Astrocyte (in vitro differentiated cells and primary cell): Measurements from ENCODE around the gene WNT11. TPM values are rescaled to one million over a fixed set of nuclear protein-coding genes. Genes with fewer than 3 reads are reported as not detected.

Source experiments
- DNase-seq: peaks from one replicate; pipeline ENCODE4 v3.0.0-alpha.2; 2010; ENCODE audit warnings: low read depth
- FAIRE-seq: peaks from 2 replicates; lab custom pipeline; 2011; peaks lifted over from hg19 to GRCh38; lab: Jason Lieb, UNC
- H2AFZ ChIP-seq: 2 replicates; pipeline ENCODE4 v1.6.0; 2012; ENCODE audit warnings: low read depth, low read length, inconsistent platforms
- H3K27ac ChIP-seq: 2 replicates; pipeline ENCODE4 v1.5.1; 2011; ENCODE audit warnings: low read depth, low read length, inconsistent platforms
- H3K27me3 ChIP-seq: 2 replicates; pipeline ENCODE4 v1.6.0; 2011; ENCODE audit warnings: low read length, inconsistent platforms; ENCODE audit not compliant: insufficient read depth
- H3K36me3 ChIP-seq: 2 replicates; pipeline ENCODE4 v1.5.1; 2011; ENCODE audit warnings: low read length, inconsistent platforms; ENCODE audit not compliant: insufficient read depth
- H3K4me1 ChIP-seq: 2 replicates; pipeline ENCODE4 v1.5.1; 2011; ENCODE audit warnings: low read length, inconsistent platforms; ENCODE audit not compliant: insufficient read depth
- H3K4me2 ChIP-seq: 2 replicates; pipeline ENCODE4 v1.6.0; 2012; ENCODE audit warnings: low read length, inconsistent platforms
- H3K4me3 ChIP-seq: 2 replicates; pipeline ENCODE4 v1.5.1; 2011; ENCODE audit warnings: low read depth, mild to moderate bottlenecking, low read length, inconsistent platforms; ENCODE audit not compliant: insufficient read depth
- H3K79me2 ChIP-seq: 2 replicates; pipeline ENCODE4 v1.6.0; 2012; ENCODE audit warnings: mild to moderate bottlenecking, low read length, inconsistent platforms; ENCODE audit not compliant: insufficient read depth
- H3K9ac ChIP-seq: 2 replicates; pipeline ENCODE4 v1.6.0; 2012; ENCODE audit warnings: mild to moderate bottlenecking, low read length, inconsistent platforms
- H3K9me3 ChIP-seq: 2 replicates; pipeline ENCODE4 v1.5.1; 2012; ENCODE audit warnings: low read depth, mild to moderate bottlenecking, low read length, inconsistent platforms; ENCODE audit not compliant: insufficient read depth
- H4K20me1 ChIP-seq: 2 replicates; pipeline ENCODE4 v1.6.0; 2012; ENCODE audit warnings: low read length, inconsistent platforms; ENCODE audit not compliant: insufficient read depth
- H3K27ac Mint-ChIP-seq: one replicate; pipeline ENCODE4 v1.8.0; 2021; ENCODE audit warnings: mild to moderate bottlenecking, mixed read lengths; ENCODE audit not compliant: unreplicated experiment
- H3K27me3 Mint-ChIP-seq: one replicate; pipeline ENCODE4 v1.8.0; 2021; ENCODE audit warnings: low read depth, mixed read lengths; ENCODE audit not compliant: unreplicated experiment
- H3K36me3 Mint-ChIP-seq: one replicate; pipeline ENCODE4 v1.8.0; 2021; ENCODE audit warnings: low read depth, mixed read lengths; ENCODE audit not compliant: unreplicated experiment
- H3K4me1 Mint-ChIP-seq: one replicate; pipeline ENCODE4 v1.8.0; 2021; ENCODE audit warnings: low read depth, mixed read lengths; ENCODE audit not compliant: unreplicated experiment
- H3K4me3 Mint-ChIP-seq: one replicate; pipeline ENCODE4 v1.8.0; 2021; ENCODE audit warnings: mild to moderate bottlenecking, moderate library complexity, mixed read lengths; ENCODE audit not compliant: unreplicated experiment
- H3K9me3 Mint-ChIP-seq: one replicate; pipeline ENCODE4 v1.8.0; 2021; ENCODE audit warnings: mild to moderate bottlenecking, mixed read lengths; ENCODE audit not compliant: unreplicated experiment
- EZH2 ChIP-seq: IDR thresholded peaks from 2 replicates; pipeline ENCODE4 v1.6.1; 2012; ENCODE audit warnings: mild to moderate bottlenecking, low read length, inconsistent platforms; ENCODE audit not compliant: insufficient read depth
- total RNA-seq: library from RNA; stranded (reverse); gene quantifications from 2 replicates; pipeline ENCODE4 v1.2.1, GENCODE V29; 2021
- TF ChIP-seq, protein P1 (sequence below): IDR thresholded peaks from 2 replicates; pipeline ENCODE4 v1.5.1; 2011; ENCODE audit warnings: low read depth, mild to moderate bottlenecking, inconsistent platforms, low read length, moderate library complexity; ENCODE audit not compliant: insufficient read depth

WNT11 gene
- total RNA-seq, 1 donor from 2014 or later: 1.3 TPM

DNA sequence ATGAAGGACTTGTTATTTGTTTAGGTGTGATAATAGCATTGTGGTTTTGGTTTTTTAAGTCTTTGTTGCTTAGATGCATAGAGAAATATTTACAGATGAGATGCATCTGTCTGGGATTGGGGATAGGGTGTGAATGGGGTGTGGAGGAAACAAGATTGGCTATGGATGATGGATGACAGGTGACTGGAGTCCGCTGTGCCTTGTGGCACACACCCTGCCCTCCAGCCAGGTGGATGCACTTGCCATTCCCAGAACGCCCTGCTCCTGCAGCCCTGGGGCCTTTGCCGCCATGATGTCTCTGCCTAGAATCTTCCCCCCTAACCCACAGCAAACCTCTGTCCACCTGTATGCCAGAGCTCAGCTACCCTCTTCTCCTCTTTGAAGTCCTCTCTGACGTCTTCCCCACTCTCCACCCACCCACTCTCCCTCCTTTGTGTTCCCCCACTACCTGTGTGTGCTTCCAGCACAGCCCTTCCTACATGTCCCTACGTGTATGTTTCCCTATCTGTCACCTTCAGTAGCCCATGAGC, 54.7 kb downstream of the WNT11 start:
- Histone ChIP-seq H3K27me3 (no peaks in the 10 kb centered on the region), H3K4me2 (peak overlapping the region; percentile 88), H3K4me3 (no peak overlapping the region), H3K36me3 (no peaks in the 10 kb centered on the region), H3K79me2 (no peaks in the 10 kb centered on the region), H3K4me1 (peaks cover 7% of the 10 kb centered on the region), H3K9me3 (no peaks in the 10 kb centered on the region), H3K9ac (no peak overlapping the region), H3K27ac (no peak overlapping the region), H2AFZ (peak overlapping the region; percentile 78), H4K20me1 (no peaks in the 10 kb centered on the region)
- no peak for DNase-seq
- Mint-ChIP-seq H3K4me1 (peaks cover 12% of the 10 kb centered on the region), H3K36me3 (peaks cover 2% of the 10 kb centered on the region), H3K27ac (no peak overlapping the region), H3K27me3 (peaks cover 20% of the 10 kb centered on the region), H3K9me3 (peaks cover 2% of the 10 kb centered on the region), H3K4me3 (no peak overlapping the region)
- FAIRE-seq: no peak
- TF ChIP-seq, protein P1, sequence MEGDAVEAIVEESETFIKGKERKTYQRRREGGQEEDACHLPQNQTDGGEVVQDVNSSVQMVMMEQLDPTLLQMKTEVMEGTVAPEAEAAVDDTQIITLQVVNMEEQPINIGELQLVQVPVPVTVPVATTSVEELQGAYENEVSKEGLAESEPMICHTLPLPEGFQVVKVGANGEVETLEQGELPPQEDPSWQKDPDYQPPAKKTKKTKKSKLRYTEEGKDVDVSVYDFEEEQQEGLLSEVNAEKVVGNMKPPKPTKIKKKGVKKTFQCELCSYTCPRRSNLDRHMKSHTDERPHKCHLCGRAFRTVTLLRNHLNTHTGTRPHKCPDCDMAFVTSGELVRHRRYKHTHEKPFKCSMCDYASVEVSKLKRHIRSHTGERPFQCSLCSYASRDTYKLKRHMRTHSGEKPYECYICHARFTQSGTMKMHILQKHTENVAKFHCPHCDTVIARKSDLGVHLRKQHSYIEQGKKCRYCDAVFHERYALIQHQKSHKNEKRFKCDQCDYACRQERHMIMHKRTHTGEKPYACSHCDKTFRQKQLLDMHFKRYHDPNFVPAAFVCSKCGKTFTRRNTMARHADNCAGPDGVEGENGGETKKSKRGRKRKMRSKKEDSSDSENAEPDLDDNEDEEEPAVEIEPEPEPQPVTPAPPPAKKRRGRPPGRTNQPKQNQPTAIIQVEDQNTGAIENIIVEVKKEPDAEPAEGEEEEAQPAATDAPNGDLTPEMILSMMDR: no peak

DNA sequence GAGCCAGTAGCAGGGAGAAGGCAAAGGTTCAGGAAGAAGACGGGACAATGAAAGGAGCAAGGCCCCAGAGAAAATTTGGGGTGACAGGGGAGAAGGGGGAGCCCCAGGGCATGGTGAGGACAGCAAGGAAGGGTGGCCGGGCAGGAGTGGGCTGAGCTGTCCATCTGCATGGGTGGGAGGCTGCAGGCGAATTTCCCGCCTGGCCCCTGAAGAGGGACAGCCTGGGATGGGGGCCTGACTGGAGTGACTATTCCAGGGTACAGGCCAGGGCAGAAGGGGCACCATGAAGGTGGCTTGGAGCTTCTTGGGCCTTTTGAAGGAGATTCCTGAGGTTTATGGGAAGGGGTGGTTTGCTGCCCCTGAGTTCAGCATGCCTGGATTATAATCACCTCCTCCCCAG, 56.2 kb downstream of the WNT11 start:
- H3K4me3 ChIP-seq: no peak overlapping the region
- H3K4me1 ChIP-seq: peaks cover 7% of the 10 kb centered on the region
- Mint-ChIP-seq H3K36me3 (peaks cover 2% of the 10 kb centered on the region), H3K27ac (no peak overlapping the region), H3K4me3 (no peak overlapping the region), H3K4me1 (peaks cover 12% of the 10 kb centered on the region), H3K27me3 (peaks cover 12% of the 10 kb centered on the region), H3K9me3 (peaks cover 2% of the 10 kb centered on the region)
- no peaks in the 10 kb centered on the region for H3K79me2 ChIP-seq
- FAIRE-seq: no peak
- no peaks in the 10 kb centered on the region for H3K9me3 ChIP-seq
- no peak overlapping the region for H3K9ac ChIP-seq
- H3K27ac ChIP-seq: no peak overlapping the region
- no peaks in the 10 kb centered on the region for H4K20me1 ChIP-seq
- no peak overlapping the region for H2AFZ ChIP-seq
- H3K27me3 ChIP-seq: no peaks in the 10 kb centered on the region
- no peak overlapping the region for H3K4me2 ChIP-seq
- no peak for DNase-seq
- no peaks in the 10 kb centered on the region for H3K36me3 ChIP-seq
- TF ChIP-seq, protein P1: no peak
- TF ChIP-seq EZH2: no peak

DNA sequence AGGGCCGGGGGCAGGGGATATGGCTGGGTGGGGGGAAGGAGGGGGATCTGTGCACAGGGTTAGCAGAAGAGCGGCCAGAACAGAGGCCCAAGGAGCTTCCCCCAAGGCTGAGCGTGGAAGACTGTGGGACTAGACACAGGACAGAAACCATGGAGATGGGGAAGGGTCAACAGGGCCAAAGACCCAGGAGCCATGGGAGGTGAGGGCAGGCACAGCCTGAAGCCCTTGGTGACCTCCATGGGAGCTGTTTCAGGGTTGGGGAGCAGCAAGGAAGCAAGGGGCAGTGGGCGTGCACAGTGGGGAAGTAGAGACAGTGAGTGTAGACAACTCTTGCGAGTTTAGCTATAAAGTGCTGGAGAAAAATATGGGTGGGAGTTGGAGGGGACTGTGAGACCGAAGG, 56.6 kb downstream of the WNT11 start:
- Mint-ChIP-seq H3K4me1 (peaks cover 12% of the 10 kb centered on the region), H3K27ac (no peak overlapping the region), H3K9me3 (peaks cover 2% of the 10 kb centered on the region), H3K4me3 (no peak overlapping the region), H3K27me3 (peaks cover 12% of the 10 kb centered on the region), H3K36me3 (peaks cover 2% of the 10 kb centered on the region)
- FAIRE-seq: no peak
- DNase-seq: no peak
- Histone ChIP-seq H3K4me3 (no peak overlapping the region), H3K36me3 (no peaks in the 10 kb centered on the region), H3K79me2 (no peaks in the 10 kb centered on the region), H2AFZ (no peak overlapping the region), H3K27me3 (no peaks in the 10 kb centered on the region), H3K4me2 (no peak overlapping the region), H3K9me3 (no peaks in the 10 kb centered on the region), H4K20me1 (no peaks in the 10 kb centered on the region), H3K4me1 (peaks cover 7% of the 10 kb centered on the region), H3K27ac (no peak overlapping the region), H3K9ac (no peak overlapping the region)
- TF ChIP-seq, protein P1: no peak
- TF ChIP-seq EZH2: no peak
